GM21526 (cell line): ENCODE data around the gene SPDEF.

Source experiments
- ATAC-seq: cut with Tn5 transposase; IDR thresholded peaks from one replicate; pipeline ENCODE4 v1.9.1; 2021; ENCODE audit warnings: moderate library complexity; ENCODE audit not compliant: unreplicated experiment, low FRiP score

The SPDEF gene

GRCh38 chr6:34556031-34556471 is at the start of gene SPDEF:
TSS of gene SPDEF (minus strand) at chr6:34556329. CDS start at chr6:34544455, 11,874 bp downstream.
- ATAC-seq: no peak

DNA sequence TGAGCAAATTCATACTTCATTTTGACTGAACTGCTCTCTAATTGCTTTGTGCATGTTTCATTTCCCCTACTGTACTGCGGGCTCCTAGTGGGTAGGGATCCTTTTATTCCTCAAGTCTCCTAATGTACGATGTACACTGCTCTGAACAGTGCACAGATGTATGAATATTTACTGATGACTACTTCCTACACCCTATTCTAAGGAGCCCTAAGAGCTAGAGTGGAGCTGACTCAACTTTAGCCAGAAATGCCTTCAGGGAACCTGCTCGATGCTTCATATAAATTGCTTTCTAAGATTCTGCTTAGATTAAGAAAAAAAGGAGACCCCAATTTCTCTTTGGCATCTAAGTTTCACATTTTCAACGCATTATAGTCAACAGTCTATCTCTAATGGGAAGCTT is 47.6 kb upstream of the SPDEF start:
- no peak for ATAC-seq

- no peak for ATAC-seq
Observed at GRCh38 chr6:34602318-34603111, 46.4 kb upstream of the SPDEF start.

DNA sequence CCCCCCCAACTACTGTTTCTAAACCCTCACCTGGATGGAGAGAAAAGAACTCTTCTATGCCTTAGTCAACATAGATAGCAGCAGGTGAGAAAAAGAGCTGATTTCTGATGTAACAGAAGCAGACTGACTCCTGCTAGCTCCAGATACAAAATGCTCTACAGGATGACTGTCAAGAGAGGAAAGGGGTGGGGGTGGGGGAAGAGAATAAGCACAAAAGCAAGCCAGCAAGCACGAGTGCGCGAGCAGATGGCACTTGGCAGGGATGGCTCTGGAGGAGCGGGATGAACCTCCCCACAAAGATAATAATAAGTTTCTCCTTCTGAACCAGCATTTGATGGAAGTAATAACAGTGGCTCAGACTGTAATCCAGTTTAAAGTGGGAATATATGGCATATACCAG is 45.6 kb upstream of the SPDEF start:
- no peak for ATAC-seq

- ATAC-seq: no peak
Observed at GRCh38 chr6:34600796-34601195, 44.7 kb upstream of the SPDEF start.

DNA sequence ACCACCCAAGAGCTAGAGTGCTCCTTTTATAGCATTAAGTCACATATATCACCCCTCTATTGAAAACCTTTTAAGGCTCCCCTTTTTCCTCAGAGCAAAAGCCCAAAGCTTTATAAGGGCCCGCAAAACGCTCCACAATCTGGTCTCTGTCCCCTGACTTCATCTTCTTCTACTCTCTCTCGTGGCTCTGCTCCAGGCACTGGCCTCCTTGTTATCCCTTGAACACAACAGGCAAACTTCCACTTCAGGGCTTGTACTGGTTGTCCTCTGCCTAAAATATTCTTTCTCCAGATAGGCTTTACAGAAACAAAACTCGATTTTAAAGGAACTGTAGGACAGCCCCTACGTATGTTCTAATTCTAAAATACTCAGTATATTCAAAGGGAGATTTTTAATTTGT is 44.0 kb upstream of the SPDEF start:
- ATAC-seq: no peak

DNA sequence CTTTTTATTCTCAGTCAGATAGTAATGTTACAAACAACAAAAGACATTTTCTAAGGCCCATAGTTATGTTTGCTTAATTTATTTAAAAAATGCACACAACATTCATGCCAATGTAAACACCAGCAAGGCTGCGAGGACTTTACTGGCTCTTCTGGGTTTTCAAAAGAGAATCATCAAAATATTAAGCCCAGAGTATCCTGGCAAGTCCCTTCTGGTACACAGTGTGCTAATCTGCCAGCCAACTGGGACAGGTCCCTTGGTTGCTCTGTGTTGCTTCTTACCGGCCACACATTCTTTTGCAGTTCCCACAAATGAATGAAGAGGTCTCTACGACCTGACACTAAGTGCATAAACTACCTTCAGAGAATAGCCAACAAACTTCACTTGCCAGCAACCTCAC is 42.6 kb upstream of the SPDEF start:
- ATAC-seq: no peak

- no peak for ATAC-seq
Observed at GRCh38 chr6:34597605-34598353, 41.6 kb upstream of the SPDEF start.

DNA sequence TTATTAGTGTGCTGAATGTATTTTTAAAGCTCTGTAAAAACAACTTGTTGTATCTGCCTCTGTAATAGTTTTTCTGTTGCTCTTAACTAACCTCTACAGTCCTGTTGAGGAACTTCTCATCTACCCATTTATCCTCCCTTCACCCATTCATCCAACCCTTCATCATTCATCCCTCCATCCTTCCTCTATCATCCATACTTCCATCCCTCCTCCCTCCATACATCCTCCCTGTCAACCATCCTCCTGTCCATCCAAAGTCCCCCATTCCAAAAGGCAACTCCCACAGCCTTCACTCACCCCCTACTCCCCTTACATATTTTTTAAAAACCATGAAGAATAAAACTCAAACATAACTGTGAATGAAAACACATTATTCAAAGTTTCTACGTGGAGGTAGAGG is 40.7 kb upstream of the SPDEF start:
- ATAC-seq: no peak

DNA sequence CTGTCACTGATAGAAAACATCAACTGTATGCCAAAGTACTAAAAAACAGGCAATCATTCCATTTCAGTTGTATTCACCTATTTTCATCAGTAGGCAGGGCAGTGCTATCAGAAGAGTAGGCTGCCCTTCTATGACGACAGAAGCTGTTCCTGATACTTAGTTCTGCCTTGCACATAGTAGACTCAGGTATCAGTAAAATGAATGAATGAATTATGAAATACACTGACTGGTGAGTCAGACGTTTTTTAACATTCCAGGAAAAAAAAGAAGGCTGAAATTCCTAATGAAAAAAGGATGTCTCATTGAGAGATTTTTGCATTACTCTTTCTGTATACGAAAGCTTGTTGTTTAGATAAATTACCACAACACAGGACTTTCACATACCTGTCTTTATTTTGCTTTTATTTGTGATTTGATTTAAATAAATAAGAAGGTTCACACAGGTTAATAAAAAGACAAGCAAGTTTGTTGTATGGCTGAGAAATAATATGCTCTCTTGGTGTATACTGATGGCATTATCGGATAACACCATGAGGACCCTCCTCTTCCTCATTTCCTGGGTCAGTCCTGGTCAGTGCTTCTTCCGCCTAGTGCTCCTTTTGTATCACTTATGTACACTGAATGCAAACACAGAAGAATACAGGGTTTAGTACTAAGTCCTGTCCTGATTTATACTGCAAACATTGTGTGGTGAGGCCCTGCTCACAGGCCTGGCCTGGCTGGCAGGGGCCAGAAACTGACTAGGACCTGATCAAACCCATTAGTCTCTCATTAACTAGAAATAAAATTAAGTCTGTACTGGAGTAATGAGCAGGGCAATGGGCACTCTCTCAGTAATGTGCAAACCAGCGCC is 39.4 kb upstream of the SPDEF start:
- no peak for ATAC-seq

DNA sequence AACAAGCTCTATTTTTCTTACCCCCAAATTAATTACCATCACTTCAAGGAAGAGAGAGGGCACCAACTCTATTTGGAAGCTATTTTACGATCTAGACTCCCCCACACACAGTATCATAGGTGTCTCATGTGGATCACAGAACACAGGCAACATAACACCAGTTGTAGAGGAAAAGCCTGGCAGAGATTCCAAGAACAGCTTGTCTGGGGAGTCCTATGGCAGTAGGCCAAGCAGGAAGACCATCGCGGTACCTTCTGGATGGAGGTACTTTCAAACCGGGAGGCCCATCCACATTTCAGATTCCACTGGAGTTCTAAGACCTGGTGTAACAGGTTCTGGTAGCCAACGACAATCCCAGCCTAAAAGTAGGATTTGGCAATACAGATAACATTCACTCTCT is 37.6 kb upstream of the SPDEF start:
- no peak for ATAC-seq

DNA sequence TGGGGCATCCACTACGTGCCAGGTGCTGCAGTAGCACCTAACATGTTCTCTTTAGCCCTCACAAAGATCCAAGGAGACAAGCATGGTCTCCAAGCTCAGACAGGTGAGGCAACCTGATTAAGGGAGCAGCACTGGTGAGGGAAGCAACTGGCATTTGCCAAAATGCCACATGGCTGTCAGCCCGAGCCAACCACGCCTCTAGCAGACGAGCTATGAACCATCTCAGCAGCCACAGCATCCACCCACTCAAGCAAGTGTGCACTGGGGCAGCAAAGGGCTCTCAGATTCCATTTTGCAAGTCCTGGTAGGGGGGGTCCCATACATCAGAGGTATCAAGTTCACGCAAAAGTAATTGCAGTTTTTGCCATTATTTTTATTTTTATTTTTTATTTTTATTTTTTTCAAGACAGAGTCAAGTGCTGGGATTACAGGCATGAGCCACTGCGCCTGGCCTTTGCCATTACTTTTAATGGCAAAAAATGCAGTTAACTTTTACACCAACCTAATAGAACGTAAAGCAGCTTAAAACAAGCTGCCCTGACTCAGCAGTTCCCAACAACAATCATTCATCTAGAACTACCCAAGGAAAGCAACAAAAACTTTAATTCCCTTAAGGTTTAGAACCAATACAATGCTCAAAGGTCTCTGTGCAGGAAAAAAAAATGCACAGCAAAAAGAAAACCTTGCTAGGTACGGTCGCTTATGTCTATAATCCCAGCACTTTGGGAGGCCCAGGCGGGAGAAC is 36.3 kb upstream of the SPDEF start:
- no peak for ATAC-seq

- no peak for ATAC-seq
Observed at GRCh38 chr6:34589691-34590090, 33.6 kb upstream of the SPDEF start.

DNA sequence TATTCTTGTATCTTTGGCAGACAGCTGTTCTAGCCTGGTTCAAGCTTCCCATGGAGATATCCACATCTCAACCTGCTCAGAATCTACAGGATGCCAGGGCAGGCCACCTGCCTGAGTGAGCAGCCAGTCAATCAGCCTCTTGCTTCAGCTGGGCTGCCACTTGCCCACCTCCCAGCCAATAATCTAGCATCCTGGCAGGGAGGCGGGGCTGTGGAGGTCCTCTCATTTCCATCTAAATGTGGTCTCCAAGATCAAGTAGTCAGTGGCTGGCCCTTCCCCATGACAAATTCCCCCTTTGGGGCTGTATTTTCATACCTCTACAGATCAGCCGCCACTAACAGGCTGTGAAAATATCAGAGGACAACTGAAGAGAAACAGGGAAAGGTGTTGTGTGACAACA is 33.0 kb upstream of the SPDEF start:
- ATAC-seq: no peak

DNA sequence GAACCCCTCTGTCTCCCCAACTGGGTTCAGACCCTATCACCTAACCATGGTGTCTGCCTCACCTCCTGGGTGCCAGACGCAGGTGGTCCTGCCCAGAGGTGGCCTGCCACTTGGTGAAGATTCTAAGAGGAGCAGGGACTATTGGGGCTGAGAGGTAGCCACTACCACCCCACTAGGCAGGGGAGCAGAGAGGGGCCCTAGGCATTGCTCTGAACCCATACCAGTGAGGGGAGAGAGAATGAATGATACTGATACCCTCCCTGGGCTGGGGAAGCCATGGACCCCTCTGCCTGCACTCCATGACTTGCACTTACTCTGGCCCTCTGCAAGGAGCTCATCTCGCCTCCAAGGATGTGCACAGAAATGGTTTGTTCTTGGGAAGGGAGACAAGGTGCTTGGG is 31.7 kb upstream of the SPDEF start:
- no peak for ATAC-seq

- ATAC-seq: no peak
Observed at GRCh38 chr6:34587325-34587724, 31.2 kb upstream of the SPDEF start.

DNA sequence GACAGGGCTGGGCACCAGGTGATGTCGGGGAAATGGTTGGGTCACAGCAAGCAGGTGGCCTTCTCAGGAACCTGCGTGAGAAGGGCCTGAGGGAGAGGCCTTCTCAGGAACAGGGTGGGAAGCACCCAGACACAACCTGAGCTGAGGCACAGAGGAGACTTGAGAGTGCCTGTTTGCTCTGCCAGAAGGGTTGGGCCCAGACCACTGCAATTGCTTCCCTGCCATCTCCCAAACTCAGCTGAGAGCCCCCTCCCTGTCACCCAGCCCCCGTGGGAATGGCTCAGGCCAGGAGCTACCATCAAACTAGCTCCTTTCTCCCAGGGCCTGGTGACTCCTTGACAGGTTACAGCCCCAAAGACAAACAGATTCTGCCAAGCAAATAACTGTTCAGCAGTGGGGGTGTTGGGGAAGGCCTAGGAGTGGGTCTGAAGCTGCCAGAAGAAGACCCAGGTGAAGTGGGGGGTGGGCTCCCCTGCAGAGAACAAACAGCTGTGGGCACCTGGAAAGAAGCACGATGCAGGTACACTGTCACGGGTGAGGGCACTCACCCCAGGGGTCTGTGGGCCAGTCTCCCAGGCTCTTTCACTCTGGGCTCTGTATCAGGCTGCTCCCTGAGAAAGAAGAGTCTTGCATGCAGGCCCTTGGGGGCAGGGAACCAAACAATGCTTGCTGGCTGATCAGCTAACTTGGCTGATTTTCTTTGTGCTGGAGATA is 30.4 kb upstream of the SPDEF start:
- no peak for ATAC-seq

GRCh38 chr6:34585512-34586061 is 29.5 kb upstream of the SPDEF start:
- ATAC-seq: no peak

- no peak for ATAC-seq
Observed at GRCh38 chr6:34585108-34585507, 29.0 kb upstream of the SPDEF start.
